ENCODE measurements around the gene HTR4. TPM values are rescaled to one million over a fixed set of nuclear protein-coding genes. Genes with fewer than 3 reads are reported as not detected.

HTR4 gene
- total and polyA plus RNA-seq, 2 donors (not counting 3 experiments of a cell fraction or from before 2014, with no cell fraction given): not detected

GRCh38 chr5:148476302-148476701, 178.0 kb downstream of the HTR4 start:
- intact Hi-C loops (cut with micrococcal nuclease): no loop called here
- H3K4me1 ChIP-seq (ENCODE audit: control insufficient read depth, extremely low read depth, insufficient read depth, low read length): peaks cover 28% of the 10 kb centered on the region
- H3K9me1 ChIP-seq (replicated peaks; ENCODE audit: control insufficient read depth, extremely low read depth, insufficient read depth, low read length): no peaks in the 10 kb centered on the region
- no peaks in the 10 kb centered on the region for H3K27me3 ChIP-seq (ENCODE audit: control insufficient read depth in 2 of 2, insufficient read depth in 2 of 2, low read length in 2 of 2)
- no TSS peak for BruUV-seq (replicated peaks)
- ChIA-PET CTCF (interaction anchor here (2.6 kb wide), 1 partner anchor 255 kb away, joined by 11 read pairs; no protein-coding TSS in a partner anchor), POLR2A (no interaction called here)
- H3K27ac ChIP-seq (ENCODE audit: insufficient read depth, low read depth, low read length): no peak overlapping the region
- dilution Hi-C loops (cut with MboI; ENCODE audit: extremely low pct_ligation_motif_present, low sequenced_read_pairs): no loop called here
- DNase-seq (ENCODE audit: low read depth, low spot score): no peak
- no peaks in the 10 kb centered on the region for H3K79me2 ChIP-seq (ENCODE audit: control insufficient read depth, insufficient read depth, low read length)
- no peak overlapping the region for H2AFZ ChIP-seq (ENCODE audit: low read depth, low read length)
- no peaks in the 10 kb centered on the region for H4K20me1 ChIP-seq (replicated peaks; ENCODE audit: control insufficient read depth, extremely low read depth, insufficient read depth, low read length)
- no peak overlapping the region for H3K9ac ChIP-seq (replicated peaks; ENCODE audit: extremely low read depth, insufficient read depth, low read length)
- no peak for FAIRE-seq
- no peak overlapping the region for H3K4me3 ChIP-seq (replicated peaks in 1 of 3; ENCODE audit: insufficient read depth in 1 of 3, low read depth in 1 of 3, low read length in 3 of 3)
- no peaks in the 10 kb centered on the region for H3K9me3 ChIP-seq (replicated peaks; ENCODE audit: control insufficient read depth, insufficient read depth, low read length)
- no peak for TF ChIP-seq POLR2AphosphoS5 (IDR thresholded peaks at IDR 0.05; ENCODE audit: insufficient read depth, low read depth, low read length)
- no peak for TF ChIP-seq FOS (IDR thresholded peaks at IDR 0.05; ENCODE audit: borderline replicate concordance, insufficient read depth, low read length)
- TF ChIP-seq JUN (IDR thresholded peaks at IDR 0.05; ENCODE audit: borderline replicate concordance, insufficient read depth, insufficient read length, low read depth): no peak
- TF ChIP-seq POLR2A (IDR thresholded peaks at IDR 0.05; ENCODE audit: low read depth, low read length): no peak
- TF ChIP-seq, protein P1, sequence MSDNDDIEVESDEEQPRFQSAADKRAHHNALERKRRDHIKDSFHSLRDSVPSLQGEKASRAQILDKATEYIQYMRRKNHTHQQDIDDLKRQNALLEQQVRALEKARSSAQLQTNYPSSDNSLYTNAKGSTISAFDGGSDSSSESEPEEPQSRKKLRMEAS (IDR thresholded peaks at IDR 0.05; ENCODE audit: insufficient read depth, insufficient read length): no peak
- no peak for TF ChIP-seq MYC (IDR thresholded peaks at IDR 0.05; ENCODE audit: low read depth, low read length)
- TF ChIP-seq, protein P2, sequence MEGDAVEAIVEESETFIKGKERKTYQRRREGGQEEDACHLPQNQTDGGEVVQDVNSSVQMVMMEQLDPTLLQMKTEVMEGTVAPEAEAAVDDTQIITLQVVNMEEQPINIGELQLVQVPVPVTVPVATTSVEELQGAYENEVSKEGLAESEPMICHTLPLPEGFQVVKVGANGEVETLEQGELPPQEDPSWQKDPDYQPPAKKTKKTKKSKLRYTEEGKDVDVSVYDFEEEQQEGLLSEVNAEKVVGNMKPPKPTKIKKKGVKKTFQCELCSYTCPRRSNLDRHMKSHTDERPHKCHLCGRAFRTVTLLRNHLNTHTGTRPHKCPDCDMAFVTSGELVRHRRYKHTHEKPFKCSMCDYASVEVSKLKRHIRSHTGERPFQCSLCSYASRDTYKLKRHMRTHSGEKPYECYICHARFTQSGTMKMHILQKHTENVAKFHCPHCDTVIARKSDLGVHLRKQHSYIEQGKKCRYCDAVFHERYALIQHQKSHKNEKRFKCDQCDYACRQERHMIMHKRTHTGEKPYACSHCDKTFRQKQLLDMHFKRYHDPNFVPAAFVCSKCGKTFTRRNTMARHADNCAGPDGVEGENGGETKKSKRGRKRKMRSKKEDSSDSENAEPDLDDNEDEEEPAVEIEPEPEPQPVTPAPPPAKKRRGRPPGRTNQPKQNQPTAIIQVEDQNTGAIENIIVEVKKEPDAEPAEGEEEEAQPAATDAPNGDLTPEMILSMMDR (IDR thresholded peaks at IDR 0.05; ENCODE audit: extremely low read depth in 1 of 2, insufficient read depth in 1 of 2, low read depth in 1 of 2, low read length in 2 of 2): no peak
- no peak for TF ChIP-seq GATA2 (IDR thresholded peaks at IDR 0.05; ENCODE audit: insufficient read depth, insufficient read length, low read depth, low read length)
- TF ChIP-seq EZH2 (IDR thresholded peaks at IDR 0.05; ENCODE audit: borderline replicate concordance, low read depth, low read length, severe bottlenecking): no peak
- no peaks in the 10 kb centered on the region for H3K36me3 ChIP-seq (ENCODE audit: control insufficient read depth in 2 of 2, extremely low read depth in 1 of 2, insufficient read depth in 2 of 2, low read length in 2 of 2)
- H3K4me2 ChIP-seq (ENCODE audit: insufficient read depth, low read length): no peak overlapping the region
